Measurements from ENCODE around the gene SCRT2. TPM values are rescaled to one million over a fixed set of nuclear protein-coding genes. Genes with fewer than 3 reads are reported as not detected.

The SCRT2 gene
- total and polyA plus RNA-seq, 9 of the 15 experiments (the other 6 are each of a cell fraction or from before 2014, with no cell fraction given) = 0.04 to 0.75 (median 0.13) TPM; not detected in 2

- TF ChIP-seq ZNF512 (tag; IDR thresholded peaks at IDR 0.05) = peak; percentile 72
- TF ChIP-seq ZNF609 (CRISPR knock-in tag; IDR thresholded peaks at IDR 0.05; ENCODE audit: borderline replicate concordance) = no peak
- peak; percentile 86 for TF ChIP-seq ZNF644 (tag; IDR thresholded peaks at IDR 0.05; ENCODE audit: low read depth)
Observed at GRCh38 chr20:675453-676314, at the start of gene SCRT2 (continued).

All from K562 (cell line).